ENCODE measurements around the gene CLDN14. TPM values are rescaled to one million over a fixed set of nuclear protein-coding genes. Genes with fewer than 3 reads are reported as not detected.

The CLDN14 gene
- total RNA-seq, 1 donor from 2014 or later: not detected

- peaks cover 12% of the 10 kb centered on the region for H3K4me1 ChIP-seq
- H3K36me3 ChIP-seq: no peaks in the 10 kb centered on the region
- H3K27me3 ChIP-seq: no peaks in the 10 kb centered on the region
- no peaks in the 10 kb centered on the region for H3K9me3 ChIP-seq
- no peak overlapping the region for H3K27ac ChIP-seq
- intact Hi-C loops (cut with DNase I): no loop called here
- TF ChIP-seq POLR2A (IDR thresholded peaks at IDR 0.05): no peak
- DNase-seq (ENCODE audit: extremely low spot score in 2 of 2): no peak
- H3K4me3 ChIP-seq: no peak overlapping the region
Measured at GRCh38 chr21:36489103-36489775, 9.3 kb upstream of the CLDN14 start.

DNA sequence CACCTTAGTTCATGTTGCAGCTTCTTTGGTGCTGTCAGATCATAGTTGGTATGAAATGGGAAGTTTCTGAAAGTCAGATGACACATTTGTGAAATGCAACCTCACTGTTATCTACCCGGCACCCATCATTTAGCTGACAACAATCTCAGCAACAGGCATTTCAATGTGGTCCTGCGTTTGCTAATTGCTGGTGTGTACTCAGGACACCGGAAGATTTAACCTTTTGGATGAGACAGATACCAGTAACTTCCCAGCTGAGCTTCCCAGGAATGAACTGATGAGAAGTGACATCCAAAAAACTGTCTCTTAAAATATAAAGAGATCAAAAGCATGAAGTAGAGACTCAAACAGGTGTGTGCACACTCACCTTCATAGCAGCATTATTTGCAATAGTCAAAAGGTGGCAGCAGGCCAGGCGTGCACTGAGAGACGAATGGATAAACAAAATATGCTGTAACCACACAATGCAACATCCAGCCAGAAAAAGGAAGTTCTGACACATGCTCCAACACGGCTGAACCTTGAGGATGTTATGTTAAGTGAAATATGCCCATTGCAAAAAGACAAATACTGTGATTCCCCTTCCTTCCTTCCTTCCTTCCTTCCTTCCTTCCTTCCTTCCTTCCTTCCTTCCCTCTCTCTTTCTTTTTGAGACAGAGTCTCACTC, 7.9 kb upstream of the CLDN14 start:
- no peaks in the 10 kb centered on the region for H3K27me3 ChIP-seq
- no peak overlapping the region for H3K4me3 ChIP-seq
- no peak for DNase-seq (ENCODE audit: extremely low spot score in 2 of 2)
- TF ChIP-seq POLR2A (IDR thresholded peaks at IDR 0.05) (no peak), POLR2AphosphoS5 (IDR thresholded peaks at IDR 0.05; ENCODE audit: insufficient read depth in 1 of 2, low read depth in 1 of 2) (no peak)
- TF ChIP-seq, protein P1, sequence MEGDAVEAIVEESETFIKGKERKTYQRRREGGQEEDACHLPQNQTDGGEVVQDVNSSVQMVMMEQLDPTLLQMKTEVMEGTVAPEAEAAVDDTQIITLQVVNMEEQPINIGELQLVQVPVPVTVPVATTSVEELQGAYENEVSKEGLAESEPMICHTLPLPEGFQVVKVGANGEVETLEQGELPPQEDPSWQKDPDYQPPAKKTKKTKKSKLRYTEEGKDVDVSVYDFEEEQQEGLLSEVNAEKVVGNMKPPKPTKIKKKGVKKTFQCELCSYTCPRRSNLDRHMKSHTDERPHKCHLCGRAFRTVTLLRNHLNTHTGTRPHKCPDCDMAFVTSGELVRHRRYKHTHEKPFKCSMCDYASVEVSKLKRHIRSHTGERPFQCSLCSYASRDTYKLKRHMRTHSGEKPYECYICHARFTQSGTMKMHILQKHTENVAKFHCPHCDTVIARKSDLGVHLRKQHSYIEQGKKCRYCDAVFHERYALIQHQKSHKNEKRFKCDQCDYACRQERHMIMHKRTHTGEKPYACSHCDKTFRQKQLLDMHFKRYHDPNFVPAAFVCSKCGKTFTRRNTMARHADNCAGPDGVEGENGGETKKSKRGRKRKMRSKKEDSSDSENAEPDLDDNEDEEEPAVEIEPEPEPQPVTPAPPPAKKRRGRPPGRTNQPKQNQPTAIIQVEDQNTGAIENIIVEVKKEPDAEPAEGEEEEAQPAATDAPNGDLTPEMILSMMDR (IDR thresholded peaks at IDR 0.05): no peak
- H3K4me1 ChIP-seq: peaks cover 12% of the 10 kb centered on the region
- intact Hi-C loops (cut with DNase I): no loop called here
- H3K36me3 ChIP-seq: no peaks in the 10 kb centered on the region
- no peak overlapping the region for H3K27ac ChIP-seq
- no peaks in the 10 kb centered on the region for H3K9me3 ChIP-seq

DNA sequence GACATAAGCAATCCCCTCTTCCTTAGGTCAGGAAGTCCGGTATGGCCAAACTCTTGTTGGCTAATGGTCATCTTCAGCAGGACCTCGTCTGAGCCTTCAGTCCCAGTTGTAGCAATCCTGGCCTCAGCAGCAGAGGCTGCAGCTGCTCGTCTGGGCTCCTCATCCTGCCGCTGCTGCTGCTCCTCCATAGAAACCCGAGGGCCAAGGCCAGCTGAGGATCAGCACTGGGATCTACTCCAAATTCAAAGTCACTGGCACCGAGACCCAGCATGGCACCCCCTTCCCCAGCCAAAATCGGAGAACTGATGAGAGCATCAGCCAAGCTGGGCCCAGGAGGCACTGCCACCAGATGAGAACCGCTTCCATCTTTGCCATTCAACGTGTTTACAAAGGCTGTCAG, 6.3 kb upstream of the CLDN14 start:
- TF ChIP-seq POLR2AphosphoS5 (IDR thresholded peaks at IDR 0.05; ENCODE audit: insufficient read depth in 1 of 2, low read depth in 1 of 2) (no peak), POLR2A (IDR thresholded peaks at IDR 0.05) (no peak)
- TF ChIP-seq, protein P1 (IDR thresholded peaks at IDR 0.05): no peak
- intact Hi-C loops (cut with DNase I): no loop called here
- Histone ChIP-seq H3K9me3 (no peaks in the 10 kb centered on the region), H3K4me3 (no peak overlapping the region), H3K4me1 (peaks cover 6% of the 10 kb centered on the region), H3K36me3 (no peaks in the 10 kb centered on the region), H3K27me3 (no peaks in the 10 kb centered on the region), H3K27ac (no peak overlapping the region)
- DNase-seq (ENCODE audit: extremely low spot score in 2 of 2): no peak

DNA sequence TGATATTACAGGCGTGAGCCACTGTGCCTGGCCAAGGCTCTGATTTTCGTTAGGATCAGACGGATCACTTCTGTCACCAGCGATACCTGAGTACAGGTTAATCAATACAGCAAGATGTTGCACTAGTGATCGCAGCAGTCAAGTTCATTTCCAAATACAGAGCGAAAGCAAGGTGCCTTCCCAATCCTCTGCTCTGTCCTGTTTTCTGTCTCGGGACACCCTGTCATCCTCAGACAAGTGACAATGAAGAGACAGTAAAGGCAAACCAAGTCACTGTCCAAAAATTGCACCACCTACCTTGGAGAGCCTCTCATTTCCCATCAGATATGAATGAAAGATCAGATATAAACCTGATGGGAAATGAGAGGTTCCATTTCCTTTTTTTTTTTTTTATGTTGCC, 5.6 kb upstream of the CLDN14 start:
- no peak for DNase-seq (ENCODE audit: extremely low spot score in 2 of 2)
- no peaks in the 10 kb centered on the region for H3K36me3 ChIP-seq
- no peak overlapping the region for H3K27ac ChIP-seq
- intact Hi-C loops (cut with DNase I): no loop called here
- no peaks in the 10 kb centered on the region for H3K4me1 ChIP-seq
- no peaks in the 10 kb centered on the region for H3K9me3 ChIP-seq
- TF ChIP-seq POLR2AphosphoS5 (IDR thresholded peaks at IDR 0.05; ENCODE audit: insufficient read depth in 1 of 2, low read depth in 1 of 2) (no peak), POLR2A (IDR thresholded peaks at IDR 0.05) (no peak)
- TF ChIP-seq, protein P1 (IDR thresholded peaks at IDR 0.05): no peak
- no peaks in the 10 kb centered on the region for H3K27me3 ChIP-seq
- H3K4me3 ChIP-seq: no peak overlapping the region

DNA sequence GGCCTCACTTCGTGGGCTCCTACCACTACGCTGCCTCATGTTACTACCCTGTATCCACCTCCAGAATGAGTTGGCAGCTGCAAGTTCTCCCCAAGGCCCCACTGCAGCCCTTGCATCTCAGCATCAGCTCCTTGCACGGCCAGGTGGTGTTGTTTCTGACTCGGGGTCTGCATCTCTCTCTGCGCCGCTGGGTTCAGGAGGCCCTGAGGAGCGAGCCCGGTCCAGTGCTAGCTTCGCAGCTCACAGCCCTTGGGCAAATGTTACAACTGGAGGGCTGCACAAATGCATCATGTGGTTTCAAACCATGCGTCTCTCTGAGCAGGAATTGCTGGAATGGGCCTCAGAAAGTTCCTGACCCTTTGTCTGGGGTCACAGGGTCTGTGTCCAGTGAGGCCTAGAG, 3.2 kb upstream of the CLDN14 start:
- Histone ChIP-seq H3K27ac (no peak overlapping the region), H3K4me3 (no peak overlapping the region), H3K36me3 (no peaks in the 10 kb centered on the region), H3K9me3 (no peaks in the 10 kb centered on the region), H3K27me3 (no peaks in the 10 kb centered on the region), H3K4me1 (no peaks in the 10 kb centered on the region)
- intact Hi-C loops (cut with DNase I): no loop called here
- TF ChIP-seq POLR2A (IDR thresholded peaks at IDR 0.05): no peak
- no peak for TF ChIP-seq POLR2AphosphoS5 (IDR thresholded peaks at IDR 0.05; ENCODE audit: insufficient read depth in 1 of 2, low read depth in 1 of 2)
- TF ChIP-seq, protein P1 (IDR thresholded peaks at IDR 0.05): no peak
- DNase-seq (ENCODE audit: extremely low spot score in 2 of 2): no peak
